Measurements from ENCODE around the gene PTTG2. TPM values are rescaled to one million over a fixed set of nuclear protein-coding genes. Genes with fewer than 3 reads are reported as not detected.

PTTG2 gene
- total and polyA plus RNA-seq, 2 of the 13 experiments (the other 11 are each of a cell fraction or from before 2014, with no cell fraction given), result not detected

GRCh38 chr4:37935026-37935425, 25.2 kb upstream of the PTTG2 start:
- Histone ChIP-seq H4K20me1 (ENCODE audit: insufficient read depth, low read length) (no peaks in the 10 kb centered on the region), H3K4me2 (ENCODE audit: low read depth, low read length) (no peak overlapping the region), H3K36me3 (replicated peaks in 1 of 2; ENCODE audit: control insufficient read depth in 1 of 2, insufficient read depth in 2 of 2, low read length in 2 of 2) (no peaks in the 10 kb centered on the region), H3K79me2 (ENCODE audit: insufficient read depth, low read length) (no peaks in the 10 kb centered on the region), H3K9me3 (ENCODE audit: low read length) (no peaks in the 10 kb centered on the region), H3K4me1 (ENCODE audit: insufficient read depth, low read length) (no peaks in the 10 kb centered on the region), H3K9ac (ENCODE audit: insufficient read depth, low read depth, low read length) (no peak overlapping the region), H3K27ac (ENCODE audit: extremely low read length, insufficient read depth, low read length) (no peak overlapping the region), H3K27me3 (ENCODE audit: control insufficient read depth in 1 of 2, insufficient read depth in 2 of 2, low read length in 2 of 2) (no peaks in the 10 kb centered on the region; a peak in 1 of 5 replicates), H2AFZ (ENCODE audit: low read length) (no peak overlapping the region), H3K4me3 (replicated peaks in 1 of 3; ENCODE audit: insufficient read depth in 1 of 3, low read depth in 2 of 3, low read length in 3 of 3) (no peak overlapping the region)
- no peak for DNase-seq (ENCODE audit: low spot score)
- ChIA-PET POLR2A (no interaction called here), CTCF (ENCODE audit: low intra/inter-chr PET ratio, low total read pairs) (no interaction called here)
- intact Hi-C loops (cut with micrococcal nuclease; ENCODE audit: unreplicated experiment), result no loop called here
- no peak for ATAC-seq
- WGBS (ENCODE audit: low lambda C conversion rate), result 17% methylated on average over 4 of the region's 4 CpGs
- no peak for TF ChIP-seq GABPB1 (CRISPR knock-in tag; IDR thresholded peaks at IDR 0.05)
- TF ChIP-seq ZNF75D (CRISPR knock-in tag; IDR thresholded peaks at IDR 0.05; ENCODE audit: borderline replicate concordance), result no peak
- no peak for TF ChIP-seq PTBP1 (IDR thresholded peaks at IDR 0.05; ENCODE audit: low read depth, low read length, poor library complexity, severe bottlenecking)
- TF ChIP-seq ZBTB26 (CRISPR knock-in tag; IDR thresholded peaks at IDR 0.05; ENCODE audit: borderline replicate concordance), result no peak
- TF ChIP-seq U2AF2 (IDR thresholded peaks at IDR 0.05; ENCODE audit: low read depth, low read length), result no peak
- no peak for TF ChIP-seq ZNF543 (CRISPR knock-in tag; IDR thresholded peaks at IDR 0.05)
- TF ChIP-seq ZNF589 (CRISPR knock-in tag; conservative IDR thresholded peaks at IDR 0.05), result no peak
- TF ChIP-seq ZNF142 (CRISPR knock-in tag; IDR thresholded peaks at IDR 0.05), result no peak
- no peak for TF ChIP-seq PCBP1 (IDR thresholded peaks at IDR 0.05; ENCODE audit: borderline replicate concordance, low read depth, low read length)
- no peak for TF ChIP-seq MAFG (CRISPR knock-in tag; IDR thresholded peaks at IDR 0.05)
- TF ChIP-seq SSRP1 (CRISPR knock-in tag; IDR thresholded peaks at IDR 0.05), result no peak
- no peak for TF ChIP-seq RELA (CRISPR knock-in tag; IDR thresholded peaks at IDR 0.05)
- no TSS peak for BruUV-seq (replicated peaks)
- in situ Hi-C loops (cut with HindIII; ENCODE audit: extremely low pct_ligation_motif_present, low pct_unique_long_range_greater_than_20kb), result no loop called here
- no peak for FAIRE-seq

All from HepG2 (cell line).